NCI-H1436 (cell line): ENCODE results near the gene AXIN2.

Experiments
- DNase-seq: peaks from one replicate; lab custom pipeline; 2025; lab: John Stamatoyannopoulos, UW

AXIN2 gene

GRCh38 chr17:65561452-65562205 is at the start of gene AXIN2:
Gene AXIN2, minus strand, starts transcription at chr17:65561648. Its CDS starts 3,028 bp downstream, at chr17:65558620.
- peak; percentile 81 for DNase-seq

DNA sequence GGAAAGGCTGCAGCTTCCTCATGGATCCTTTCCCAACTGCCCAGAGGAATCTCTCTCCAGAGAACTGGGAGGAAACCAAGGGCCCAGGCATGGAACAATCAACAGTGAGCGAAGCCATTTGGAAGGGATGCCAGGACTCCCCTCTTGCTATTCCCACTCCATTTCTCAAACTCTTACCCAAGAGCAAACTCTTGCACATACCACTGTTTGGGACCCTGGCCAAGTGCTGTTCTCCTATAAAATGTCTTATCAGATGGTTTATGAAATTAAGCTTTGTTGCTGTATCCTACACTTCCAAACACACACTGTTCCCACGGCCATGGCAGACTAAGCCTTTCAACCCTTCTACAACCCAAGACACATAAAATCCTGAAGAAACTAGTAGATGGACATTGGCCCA is 48.3 kb upstream of the AXIN2 start:
- DNase-seq = no peak

GRCh38 chr17:65609286-65609685 is 47.8 kb upstream of the AXIN2 start:
- no peak for DNase-seq

GRCh38 chr17:65604070-65604469 is 42.6 kb upstream of the AXIN2 start:
- no peak for DNase-seq

DNA sequence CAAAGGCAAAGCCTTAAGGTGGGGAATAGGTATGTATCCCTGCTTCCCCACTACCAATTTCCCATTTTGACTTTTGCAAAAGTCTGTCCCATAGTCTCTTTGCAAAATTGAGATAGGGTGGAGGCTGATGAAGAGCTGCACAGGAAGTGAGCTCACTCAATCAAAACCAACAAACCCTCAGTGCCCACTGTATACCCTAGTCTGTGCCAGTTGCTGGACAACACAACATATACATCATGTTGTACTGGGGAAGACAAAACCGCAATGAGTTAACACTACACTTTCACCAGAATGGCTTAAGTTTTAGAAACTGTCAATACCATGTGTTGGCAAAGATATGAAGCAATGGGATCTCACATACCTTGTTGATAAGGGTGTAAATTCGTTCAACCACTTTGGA is 40.4 kb upstream of the AXIN2 start:
- no peak for DNase-seq

DNA sequence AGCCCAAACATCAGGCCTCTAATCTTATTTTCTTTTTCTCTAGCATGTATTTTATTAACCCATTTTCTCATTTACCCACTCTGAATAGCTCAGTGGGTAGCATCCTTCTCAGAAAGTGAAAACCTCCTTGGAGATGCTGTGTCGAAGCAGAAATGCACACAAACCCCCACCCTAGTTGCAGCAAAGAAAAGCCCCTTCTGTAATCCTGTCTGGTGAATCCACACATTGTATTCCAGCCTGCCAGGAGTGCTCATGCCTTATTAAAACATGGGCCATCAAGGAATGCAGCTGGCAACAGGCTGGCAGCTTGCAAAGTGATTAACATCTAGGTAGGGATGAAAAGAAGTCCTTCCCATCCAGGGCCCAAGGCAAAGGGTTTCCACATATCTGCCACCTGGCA is 39.7 kb upstream of the AXIN2 start:
- no peak for DNase-seq

- DNase-seq = no peak
Observed at GRCh38 chr17:65600518-65600917, 39.1 kb upstream of the AXIN2 start.

DNA sequence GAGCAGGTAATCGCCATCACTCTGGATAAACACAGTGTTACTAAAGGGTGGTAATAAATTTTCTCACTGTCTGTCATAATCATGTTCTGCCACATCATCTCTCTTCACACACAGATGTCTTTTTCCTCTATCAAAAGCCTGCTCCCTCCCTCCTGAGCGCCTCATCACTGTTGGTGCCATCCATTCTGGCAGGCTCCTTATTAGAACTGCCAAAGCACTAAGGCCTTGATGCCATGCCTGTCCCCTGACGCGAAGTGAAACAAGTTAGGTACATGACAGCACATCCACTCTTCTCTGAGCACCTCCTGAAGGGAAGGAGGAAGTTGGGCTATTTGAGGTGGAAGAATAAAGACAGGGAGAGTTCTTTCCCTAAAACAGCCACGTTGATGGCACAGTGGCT is 38.2 kb upstream of the AXIN2 start:
- DNase-seq = no peak

DNA sequence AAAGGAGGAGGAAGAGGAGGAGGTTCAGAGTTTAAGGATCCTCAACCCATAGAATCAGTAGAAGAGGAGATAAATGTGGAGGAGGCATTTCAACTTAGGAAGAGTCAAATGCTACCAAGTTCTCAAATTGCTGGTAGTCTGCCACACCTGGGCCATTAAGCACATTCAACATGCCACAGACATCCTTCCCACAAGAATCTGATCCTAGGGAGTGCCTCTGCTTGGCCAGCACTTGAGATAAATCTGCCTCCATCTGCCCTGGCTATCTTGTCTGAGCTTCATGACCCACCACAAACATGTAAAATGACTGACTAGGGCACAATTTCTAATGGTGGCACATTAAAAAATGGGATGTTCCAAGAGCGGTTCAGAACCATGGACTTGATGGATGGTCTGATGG is 37.3 kb upstream of the AXIN2 start:
- no peak for DNase-seq

DNA sequence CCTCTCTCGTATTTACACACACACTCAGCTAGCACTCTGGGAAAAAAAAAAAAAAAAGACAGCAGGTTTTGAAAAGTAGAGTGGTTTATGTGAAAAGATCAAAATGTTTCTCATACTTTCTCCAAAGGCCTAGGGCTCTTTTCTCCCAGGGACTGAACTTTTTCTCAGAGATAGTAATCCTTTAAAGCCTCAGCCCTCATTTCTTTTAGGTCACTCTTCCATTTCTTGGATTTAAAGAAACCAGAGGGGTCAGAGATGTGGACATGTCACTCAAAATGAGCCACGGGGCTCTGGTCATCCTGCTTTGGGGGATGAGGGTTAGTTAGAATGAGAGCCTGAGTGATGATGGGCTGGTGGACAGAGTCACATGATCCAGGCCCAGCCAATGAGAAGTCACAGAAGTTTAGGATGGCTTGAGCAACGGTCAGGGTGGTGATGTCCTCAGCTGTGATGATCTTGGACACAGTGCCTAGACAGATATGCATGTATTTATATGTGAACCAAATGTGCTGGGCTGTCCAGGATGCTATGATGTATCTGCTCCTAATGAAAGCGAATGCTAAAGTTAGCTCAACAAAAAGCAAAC is 33.7 kb upstream of the AXIN2 start:
- no peak for DNase-seq

GRCh38 chr17:65593855-65594845 is 32.7 kb upstream of the AXIN2 start:
- DNase-seq = no peak

- DNase-seq = no peak
Observed at GRCh38 chr17:65593092-65593854, 31.8 kb upstream of the AXIN2 start.

DNA sequence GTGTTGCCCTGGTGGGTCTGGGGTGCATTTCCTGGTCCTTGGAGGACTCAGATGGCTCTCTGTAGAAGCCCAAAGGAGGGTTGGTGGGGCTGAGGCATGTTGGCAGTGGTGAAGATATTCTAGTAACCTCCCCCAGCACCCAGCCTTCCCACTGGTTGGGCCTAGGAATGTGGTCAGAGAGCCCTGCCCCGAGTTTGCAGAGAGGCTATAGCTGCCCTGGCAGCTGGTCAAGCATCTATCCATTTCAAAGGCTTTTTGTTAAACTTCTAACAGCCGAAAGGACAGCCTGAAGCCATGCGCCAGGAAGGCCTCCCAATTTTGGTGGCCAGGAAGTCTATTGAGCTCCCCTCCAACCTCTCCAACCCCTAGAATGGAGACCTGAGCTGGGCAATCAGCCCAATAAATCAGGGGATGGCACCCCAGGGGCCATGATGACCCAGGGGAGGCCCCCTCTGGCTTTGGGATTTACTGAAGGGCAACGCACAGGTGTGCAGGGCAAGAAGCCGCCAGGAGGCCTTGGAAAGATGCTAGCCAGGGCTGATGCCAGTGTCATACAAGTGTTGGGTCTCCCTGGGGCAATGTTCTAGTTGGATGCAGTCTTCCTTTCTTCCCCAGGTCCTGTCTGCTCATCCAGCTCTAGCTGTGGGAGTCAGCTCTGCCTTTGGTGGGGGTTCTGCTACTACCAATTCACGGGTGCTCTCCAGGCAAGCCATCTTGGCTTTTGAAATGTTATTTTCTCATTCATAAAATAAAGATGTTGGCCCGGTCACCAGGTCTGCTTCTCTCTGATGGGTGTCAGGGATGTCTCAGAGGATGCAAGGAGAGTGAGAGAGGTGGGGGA is 30.9 kb upstream of the AXIN2 start:
- no peak for DNase-seq

- DNase-seq = no peak
Observed at GRCh38 chr17:65589321-65589720, 27.9 kb upstream of the AXIN2 start.

DNA sequence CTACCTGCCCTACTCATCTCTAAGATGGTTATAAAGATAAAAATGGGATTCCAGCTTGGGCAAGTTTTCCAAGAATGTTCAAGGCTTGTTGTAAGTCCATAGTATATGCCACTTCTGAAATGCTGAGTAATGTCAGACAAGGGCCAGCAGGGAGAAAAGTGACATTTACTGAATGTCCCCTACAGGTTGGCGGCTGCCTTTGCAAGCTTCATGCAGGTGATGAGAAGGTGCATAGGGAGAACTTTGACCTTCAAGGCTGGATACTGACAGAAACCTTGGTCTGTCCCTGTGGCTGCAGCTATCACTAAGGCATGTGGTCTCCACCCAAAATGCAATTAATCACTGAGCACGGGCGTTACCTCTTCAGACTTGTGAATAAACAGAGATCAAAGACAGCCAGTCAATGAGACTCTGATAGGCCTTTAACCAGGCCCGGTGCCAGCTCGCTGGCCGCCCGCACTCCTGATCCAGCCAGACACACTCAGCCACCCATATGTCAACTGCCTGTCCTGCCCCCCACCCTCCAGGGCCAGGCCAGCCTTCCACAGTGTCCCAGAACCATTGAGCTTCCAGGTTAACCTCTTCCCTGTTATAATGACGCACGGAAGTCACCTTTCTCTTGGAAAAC is 26.8 kb upstream of the AXIN2 start:
- peak; percentile 4 for DNase-seq

DNA sequence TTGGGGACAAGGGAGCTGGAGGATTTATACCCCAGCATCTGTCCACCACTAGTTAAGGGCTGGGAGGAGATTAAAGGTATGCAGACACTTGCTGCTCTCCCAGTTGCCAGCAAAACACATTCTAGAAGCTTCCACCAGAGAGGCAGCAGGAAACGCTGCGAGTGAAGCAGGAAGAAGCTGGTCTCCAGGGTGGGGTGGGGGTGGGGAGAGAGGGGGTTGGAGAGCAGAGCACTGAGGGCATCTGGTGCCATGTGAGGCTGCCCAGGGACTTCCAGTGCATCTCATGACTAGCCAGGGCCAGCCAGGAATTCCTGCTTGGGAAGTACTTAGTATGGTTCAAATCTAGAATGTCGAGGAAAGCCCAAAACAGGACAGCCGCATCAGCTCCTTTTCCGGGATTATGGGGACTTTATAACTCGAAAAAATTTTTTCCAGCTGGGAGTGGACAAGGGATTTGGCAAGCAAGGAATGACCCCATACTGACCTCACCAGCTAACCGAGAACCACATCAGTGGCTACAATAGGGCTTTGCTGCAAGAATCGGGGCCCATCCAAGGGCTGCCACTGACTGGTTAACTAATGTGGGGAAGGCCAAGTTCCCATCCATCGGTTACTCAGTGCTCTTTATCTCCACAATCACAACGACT is 26.2 kb upstream of the AXIN2 start:
- no peak for DNase-seq

DNA sequence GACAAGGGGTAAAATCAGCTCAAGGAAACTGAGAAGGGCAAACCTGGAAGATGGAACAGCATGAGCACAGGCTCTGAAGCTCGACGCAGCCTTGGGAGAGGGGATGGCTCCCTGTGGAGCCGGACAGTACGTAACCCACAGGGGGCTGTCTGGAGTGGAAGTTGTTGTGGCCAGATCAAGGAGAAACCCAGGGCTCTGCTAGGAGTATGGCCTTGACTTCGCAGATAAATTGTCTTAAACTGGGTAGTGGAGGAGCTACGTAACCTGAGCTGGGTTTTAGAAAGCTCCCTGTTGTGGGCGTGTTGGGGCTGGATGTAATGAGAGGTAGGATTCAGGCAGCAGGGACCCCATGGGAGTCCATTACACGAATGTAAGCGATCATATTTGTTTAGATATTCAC is 25.5 kb upstream of the AXIN2 start:
- DNase-seq = peak; percentile 43

GRCh38 chr17:65584604-65585521 is 23.4 kb upstream of the AXIN2 start:
- no peak for DNase-seq
